Gastroesophageal sphincter (tissue), 4 donors: ENCODE measurements around the gene FBXL13. TPM values are rescaled to one million over a fixed set of nuclear protein-coding genes. Genes with fewer than 3 reads are reported as not detected.
A peak's percentile ranks its signal among the peaks of the same experiment; 100 is the strongest.

ENCODE experiments used
- ATAC-seq: fragments of 150-250 bp; one replicate; pipeline ENCODE4 v1.9.1; 2016; ENCODE audit warnings: mild to moderate bottlenecking, moderate library complexity
- H3K27ac ChIP-seq, 4 donors: fragments of 200-600 bp; sonication (generic) in 3 of 4; 1 replicate in 3 of 4; 2 replicates in 1 of 4; pipeline ENCODE4 v1.5.1; 2016 to 2019
- H3K27me3 ChIP-seq: fragments of 200-600 bp; sonication (generic); one replicate; pipeline ENCODE4 v1.5.1; 2019
- H3K36me3 ChIP-seq, 2 donors: fragments of 200-600 bp; sonication (generic); one replicate each; pipeline ENCODE4 v1.5.1; 2019; ENCODE audit warnings: control low read depth in 1 of 2
- H3K4me1 ChIP-seq, 3 donors: fragments of 200-600 bp; sonication (generic); 1 replicate in 2 of 3; 2 replicates in 1 of 3; pipeline ENCODE4 v1.5.1; 2016 to 2019; ENCODE audit warnings: control low read depth in 2 of 3
- H3K4me3 ChIP-seq, 2 donors: fragments of 200-600 bp; sonication (generic); one replicate each; pipeline ENCODE4 v1.5.1; 2019; ENCODE audit warnings: mild to moderate bottlenecking in 1 of 2, moderate library complexity in 1 of 2
- H3K9me3 ChIP-seq, 3 donors: fragments of 200-600 bp; sonication (generic); one replicate each; pipeline ENCODE4 v1.5.1; 2017 to 2019; ENCODE audit warnings: control low read depth in 2 of 3
- CTCF ChIP-seq, 4 experiments: fragments of 200-600 bp in 2 of 4; fragments of 450-650 bp in 2 of 4; sonication (generic) in 1 of 4; IDR thresholded peaks; one replicate each; pipeline ENCODE4 v1.5.1; 2017 to 2019; ENCODE audit warnings: antibody characterized with exemption in 4 of 4, mild to moderate bottlenecking in 2 of 4, moderate library complexity in 2 of 4
- EP300 ChIP-seq: sonication (generic); formaldehyde crosslinking; IDR thresholded peaks from one replicate; pipeline ENCODE4 v1.6.1; 2017; ENCODE audit warnings: antibody characterized with exemption, mild to moderate bottlenecking
- POLR2A ChIP-seq, 2 donors: fragments of 450-650 bp; IDR thresholded peaks; one replicate each; pipeline ENCODE4 v1.6.1; 2017; ENCODE audit warnings: antibody characterized with exemption in 2 of 2, mild to moderate bottlenecking in 2 of 2, moderate library complexity in 1 of 2
- POLR2AphosphoS5 ChIP-seq: sonication (generic); formaldehyde crosslinking; IDR thresholded peaks from one replicate; pipeline ENCODE4 v1.6.1; 2017; ENCODE audit warnings: antibody characterized with exemption
- WGBS, 2 donors: methylation state at CpG; one replicate each; pipeline ENCODE4 v1.1.5; 2018; ENCODE audit warnings: low coverage in 1 of 2; 5-methylcytosine and 5-hydroxymethylcytosine counted together
- total RNA-seq, 4 donors: library from RNA; depleted of rRNA; stranded (reverse); fragments of >200 nt; gene quantifications; one replicate each; pipeline ENCODE4 v1.1.0, GENCODE V29; 2016

FBXL13 gene
- total RNA-seq, 4 donors from 2014 or later: 1.3 to 5.8 (median 3.2) TPM

GRCh38 chr7:102897211-102897631, 177.4 kb downstream of the FBXL13 start:
- 7 to 24% methylated on average over 2 of the region's 2 CpGs for WGBS, 2 donors
- no peaks in the 10 kb centered on the region for H3K36me3 ChIP-seq
- H3K4me1 ChIP-seq: peaks cover 6 to 48% (median 11%) of the 10 kb centered on the region in 3 donors
- H3K9me3 ChIP-seq: no peaks in the 10 kb centered on the region
- H3K4me3 ChIP-seq: no peak overlapping the region
- TF ChIP-seq POLR2A (IDR thresholded peaks at IDR 0.05) (no peak), CTCF (IDR thresholded peaks at IDR 0.05) (no peak), EP300 (no peak), POLR2AphosphoS5 (no peak)
- ATAC-seq: no peak
- no peaks in the 10 kb centered on the region for H3K27me3 ChIP-seq
- peak overlapping the region in 1 of 4 donors; percentile 4 for H3K27ac ChIP-seq

GRCh38 chr7:102896585-102896984, 178.0 kb downstream of the FBXL13 start:
- TF ChIP-seq POLR2AphosphoS5: no peak
- no peak for TF ChIP-seq CTCF (IDR thresholded peaks at IDR 0.05)
- TF ChIP-seq POLR2A (IDR thresholded peaks at IDR 0.05): no peak
- TF ChIP-seq EP300: no peak
- no peaks in the 10 kb centered on the region for H3K9me3 ChIP-seq
- peaks cover 10 to 54% (median 16%) of the 10 kb centered on the region in 3 donors for H3K4me1 ChIP-seq
- no peaks in the 10 kb centered on the region for H3K36me3 ChIP-seq
- no peak overlapping the region for H3K4me3 ChIP-seq
- no peak for ATAC-seq
- H3K27ac ChIP-seq: peak overlapping the region in 2 of 4 donors; percentile 11 to 49
- no peaks in the 10 kb centered on the region for H3K27me3 ChIP-seq

- Histone ChIP-seq H3K9me3 (no peaks in the 10 kb centered on the region), H3K36me3 (no peaks in the 10 kb centered on the region), H3K27ac (peak overlapping the region in 2 of 4 donors; percentile 11 to 49), H3K27me3 (no peaks in the 10 kb centered on the region), H3K4me3 (no peak overlapping the region), H3K4me1 (peaks cover 15 to 64% (median 22%) of the 10 kb centered on the region in 3 donors)
- no peak for ATAC-seq
- TF ChIP-seq POLR2A (IDR thresholded peaks at IDR 0.05) (no peak), EP300 (no peak), CTCF (IDR thresholded peaks at IDR 0.05) (no peak), POLR2AphosphoS5 (no peak)
- WGBS, 2 donors: 11 to 25% methylated on average over 2 to 3 of the region's 3 CpGs
Measured at GRCh38 chr7:102895602-102896001, 179.0 kb downstream of the FBXL13 start.

- no peaks in the 10 kb centered on the region for H3K36me3 ChIP-seq
- no peaks in the 10 kb centered on the region for H3K9me3 ChIP-seq
- H3K27ac ChIP-seq: peak overlapping the region in 1 of 4 donors; percentile 49
- no peak overlapping the region for H3K4me3 ChIP-seq
- H3K4me1 ChIP-seq: peaks cover 20 to 67% (median 25%) of the 10 kb centered on the region in 3 donors
- TF ChIP-seq CTCF (IDR thresholded peaks at IDR 0.05) (no peak), POLR2AphosphoS5 (no peak), POLR2A (IDR thresholded peaks at IDR 0.05) (no peak), EP300 (no peak)
- WGBS, 2 donors: 69 to 75% methylated on average over 1 of the region's 1 CpG
- H3K27me3 ChIP-seq: no peaks in the 10 kb centered on the region
- no peak for ATAC-seq
Measured at GRCh38 chr7:102892631-102893278, 181.8 kb downstream of the FBXL13 start.

GRCh38 chr7:102891693-102892261, 182.8 kb downstream of the FBXL13 start:
- TF ChIP-seq POLR2AphosphoS5 (peak; percentile 79), CTCF (IDR thresholded peaks at IDR 0.05) (no peak)
- Histone ChIP-seq H3K4me3 (no peak overlapping the region), H3K4me1 (peaks cover 14 to 57% (median 20%) of the 10 kb centered on the region in 3 donors), H3K27ac (peak overlapping the region in 3 of 4 donors; percentile 5 to 49 (median 36)), H3K9me3 (no peaks in the 10 kb centered on the region), H3K36me3 (no peaks in the 10 kb centered on the region), H3K27me3 (no peaks in the 10 kb centered on the region)
- 3 to 8% methylated on average over 1 of the region's 1 CpG for WGBS, 2 donors
- peak; percentile 71 for ATAC-seq
